Neutrophil (primary cell): Measurements from ENCODE around the gene COMMD3.

Source experiments
- H3K27ac ChIP-seq: fragments of 200-600 bp; sonication (generic); 2 replicates; pipeline ENCODE4 v1.5.1; 2016; ENCODE audit warnings: mild to moderate bottlenecking, moderate library complexity
- H3K27me3 ChIP-seq: fragments of 200-600 bp; sonication (generic); 2 replicates; pipeline ENCODE4 v1.6.0; 2016; ENCODE audit warnings: mild to moderate bottlenecking
- H3K36me3 ChIP-seq: fragments of 200-600 bp; sonication (generic); 2 replicates; pipeline ENCODE4 v1.5.1; 2017
- H3K4me1 ChIP-seq, 2 experiments: fragments of 200-600 bp in 1 of 2; sonication (generic) in 1 of 2; 1 replicate in 1 of 2; 2 replicates in 1 of 2; pipeline versions ENCODE4 v1.5.1 to v1.6.1; 2013 to 2016; ENCODE audit warnings: low read depth in 1 of 2, low read length in 1 of 2, mild to moderate bottlenecking in 1 of 2, moderate library complexity in 1 of 2; ENCODE audit not compliant: control insufficient read depth in 1 of 2, insufficient read depth in 1 of 2
- H3K4me3 ChIP-seq, 2 experiments: fragments of 200-600 bp in 1 of 2; sonication (generic) in 1 of 2; 1 replicate in 1 of 2; 2 replicates in 1 of 2; pipeline ENCODE4 v1.5.1; 2013 to 2016; ENCODE audit warnings: low read depth in 1 of 2, low read length in 1 of 2, mild to moderate bottlenecking in 1 of 2, moderate library complexity in 1 of 2
- H3K9me3 ChIP-seq: fragments of 200-600 bp; sonication (generic); 2 replicates; pipeline ENCODE4 v1.5.1; 2016
- CTCF ChIP-seq: fragments of 200-600 bp; sonication (generic); IDR thresholded peaks from 2 replicates; pipeline ENCODE4 v1.5.1; 2016; ENCODE audit warnings: antibody characterized with exemption

COMMD3 gene

GRCh38 chr10:22323538-22324305 is 7.5 kb downstream of the COMMD3 start:
- Histone ChIP-seq H3K27me3 (peaks cover 71% of the 10 kb centered on the region), H3K36me3 (no peaks in the 10 kb centered on the region), H3K9me3 (no peaks in the 10 kb centered on the region), H3K4me1 (peaks cover 31 to 33% of the 10 kb centered on the region in 2 experiments), H3K4me3 (no peak overlapping the region), H3K27ac (no peak overlapping the region)
- TF ChIP-seq CTCF: no peak

- peaks cover 31 to 33% of the 10 kb centered on the region in 2 experiments for H3K4me1 ChIP-seq
- TF ChIP-seq CTCF: no peak
- H3K36me3 ChIP-seq: no peaks in the 10 kb centered on the region
- H3K27me3 ChIP-seq: peaks cover 69% of the 10 kb centered on the region
- H3K9me3 ChIP-seq: no peaks in the 10 kb centered on the region
- H3K27ac ChIP-seq: no peak overlapping the region
- peak overlapping the region; percentile 76 to 79 for H3K4me3 ChIP-seq
These were observed 8.2 kb downstream of the COMMD3 start for GRCh38 chr10:22324413-22324812.

- Histone ChIP-seq H3K4me3 (peak overlapping the region; percentile 76 to 79), H3K4me1 (peaks cover 29% of the 10 kb centered on the region in 2 experiments), H3K36me3 (no peaks in the 10 kb centered on the region), H3K27me3 (peaks cover 65% of the 10 kb centered on the region), H3K27ac (no peak overlapping the region), H3K9me3 (no peaks in the 10 kb centered on the region)
- TF ChIP-seq CTCF: no peak
These were observed 8.7 kb downstream of the COMMD3 start for GRCh38 chr10:22324893-22325271.

- H3K4me1 ChIP-seq: peaks cover 25% of the 10 kb centered on the region in 2 experiments
- H3K4me3 ChIP-seq: peak overlapping the region; percentile 76 to 79
- no peaks in the 10 kb centered on the region for H3K9me3 ChIP-seq
- peak overlapping the region; percentile 50 for H3K27ac ChIP-seq
- no peaks in the 10 kb centered on the region for H3K36me3 ChIP-seq
- no peak for TF ChIP-seq CTCF
- peaks cover 61% of the 10 kb centered on the region for H3K27me3 ChIP-seq
These were observed 9.3 kb downstream of the COMMD3 start for GRCh38 chr10:22325272-22326144.

- Histone ChIP-seq H3K9me3 (no peaks in the 10 kb centered on the region), H3K4me1 (peaks cover 25% of the 10 kb centered on the region in 2 experiments), H3K4me3 (peak overlapping the region; percentile 76 to 79), H3K36me3 (no peaks in the 10 kb centered on the region), H3K27ac (peak overlapping the region; percentile 50), H3K27me3 (peaks cover 56% of the 10 kb centered on the region)
- TF ChIP-seq CTCF: no peak
These were observed 10.0 kb downstream of the COMMD3 start for GRCh38 chr10:22326145-22326702.
